K562 (cell line): ENCODE results near the gene KASH5. TPM values are rescaled to one million over a fixed set of nuclear protein-coding genes. Genes with fewer than 3 reads are reported as not detected.

ENCODE experiments used
- CBX3 ChIP-seq, 2 experiments: IDR thresholded peaks; 1 replicate in 1 of 2; 2 replicates in 1 of 2; pipeline ENCODE4 v1.6.1; 2012; ENCODE audit warnings: inconsistent platforms in 2 of 2, low read length in 2 of 2, borderline replicate concordance in 1 of 2, control low read depth in 1 of 2
- HNRNPL ChIP-seq: fragments of 200-400 bp; formaldehyde crosslinking; IDR thresholded peaks from 2 replicates; pipeline ENCODE4 v1.6.1; 2017; ENCODE audit warnings: low read depth, mild to moderate bottlenecking, low read length
- RUNX1 ChIP-seq: sonication (generic); IDR thresholded peaks from 2 replicates; pipeline ENCODE4 v1.6.1; 2016; ENCODE audit warnings: antibody characterized with exemption, low read depth
- SAFB2 ChIP-seq: fragments of 200-400 bp; formaldehyde crosslinking; IDR thresholded peaks from 2 replicates; pipeline ENCODE4 v1.6.1; 2018; ENCODE audit warnings: borderline replicate concordance, low read length, low read depth, moderate library complexity; ENCODE audit not compliant: severe bottlenecking
- SRF ChIP-seq, 2 experiments: fragments of 250-450, 450-650 bp in 1 of 2; sonication (Bioruptor Pico) in 1 of 2; sonication (generic) in 1 of 2; formaldehyde crosslinking; IDR thresholded peaks; 2 replicates each; pipeline versions ENCODE4 v1.5.0 to v1.5.1; 2020 to 2022; ENCODE audit warnings: mild to moderate bottlenecking in 1 of 2, missing genetic modification reagents in 1 of 2
- TCF7L2 ChIP-seq: fragments of 150-350 bp; IDR thresholded peaks from 2 replicates; pipeline ENCODE4 v1.6.1; 2016; ENCODE audit warnings: low read depth, mild to moderate bottlenecking, low read length, moderate library complexity
- VEZF1 ChIP-seq: fragments of 200-800 bp; sonication (Bioruptor generic); IDR thresholded peaks from 2 replicates; pipeline ENCODE4 v1.6.1; 2017; ENCODE audit warnings: missing genetic modification characterization, missing compliant biosample characterization
- ZNF133 ChIP-seq: fragments of 250-450 bp; sonication (Bioruptor Pico); IDR thresholded peaks from 2 replicates; pipeline ENCODE4 v1.4.0; 2020; ENCODE audit warnings: mild to moderate bottlenecking
- ZNF280A ChIP-seq: fragments of 450-650 bp; IDR thresholded peaks from 2 replicates; pipeline ENCODE4 v1.6.1; 2018; ENCODE audit warnings: mild to moderate bottlenecking, low read depth; ENCODE audit not compliant: partially characterized antibody
- ZNF280B ChIP-seq: fragments of 250-450 bp; sonication (Bioruptor Pico); IDR thresholded peaks from 2 replicates; pipeline ENCODE4 v1.5.1; 2021; ENCODE audit warnings: mild to moderate bottlenecking
- ZNF384 ChIP-seq: IDR thresholded peaks from 2 replicates; pipeline ENCODE4 v1.6.1; 2012; ENCODE audit warnings: low read depth, low read length, improper control_type of control experiment
- polyA plus RNA-seq, 8 experiments: library from polyadenylated mRNA; depleted of rRNA in 4 of 8; stranded (reverse) in 5 of 8; unstranded in 3 of 8; fragments of >200 nt; fragmentation: Nextera tagmentation in 2 of 8; fragmentation: Illumina TruSeq in 1 of 8; extraction: Ambion mirVana in 2 of 8; extraction: Trizol in 1 of 8; gene quantifications; 2 replicates each; pipeline versions ENCODE4 v1.2.1 to v1.2.3, GENCODE V29; 2011 to 2014; ENCODE audit warnings: inconsistent platforms in 1 of 8, missing spikeins in 1 of 8
- total RNA-seq, 7 experiments: library from RNA; depleted of rRNA in 6 of 7; stranded (reverse); fragments of >200 nt in 6 of 7; fragmentation: Illumina TruSeq in 2 of 7; extraction: Trizol in 2 of 7; gene quantifications; 2 replicates each; pipeline versions ENCODE4 v1.2.1 to v1.2.3, GENCODE V29; 2011 to 2021; ENCODE audit warnings: low replicate concordance in 1 of 7
- TF ChIP-seq, protein P1 (sequence below): sonication (generic); formaldehyde crosslinking; IDR thresholded peaks from 2 replicates; pipeline ENCODE4 v1.8.0; 2023; ENCODE audit warnings: mild to moderate bottlenecking, missing genetic modification reagents
- TF ChIP-seq, protein P2 (sequence below): fragments of 250-450 bp; sonication (Bioruptor Pico); IDR thresholded peaks from 2 replicates; pipeline ENCODE4 v1.5.0; 2021
- TF ChIP-seq, protein P3 (sequence below): fragments of 250-450 bp; sonication (Bioruptor Pico); IDR thresholded peaks from 2 replicates; pipeline ENCODE4 v1.8.0; 2021; ENCODE audit warnings: borderline replicate concordance, mild to moderate bottlenecking, moderate library complexity; ENCODE audit not compliant: poor library complexity, severe bottlenecking

Gene KASH5
- total and polyA plus RNA-seq, 9 of the 15 experiments (the other 6 are each of a cell fraction or from before 2014, with no cell fraction given), result 0.07 to 0.84 (median 0.34) TPM; not detected in 1

- TF ChIP-seq, protein P1, sequence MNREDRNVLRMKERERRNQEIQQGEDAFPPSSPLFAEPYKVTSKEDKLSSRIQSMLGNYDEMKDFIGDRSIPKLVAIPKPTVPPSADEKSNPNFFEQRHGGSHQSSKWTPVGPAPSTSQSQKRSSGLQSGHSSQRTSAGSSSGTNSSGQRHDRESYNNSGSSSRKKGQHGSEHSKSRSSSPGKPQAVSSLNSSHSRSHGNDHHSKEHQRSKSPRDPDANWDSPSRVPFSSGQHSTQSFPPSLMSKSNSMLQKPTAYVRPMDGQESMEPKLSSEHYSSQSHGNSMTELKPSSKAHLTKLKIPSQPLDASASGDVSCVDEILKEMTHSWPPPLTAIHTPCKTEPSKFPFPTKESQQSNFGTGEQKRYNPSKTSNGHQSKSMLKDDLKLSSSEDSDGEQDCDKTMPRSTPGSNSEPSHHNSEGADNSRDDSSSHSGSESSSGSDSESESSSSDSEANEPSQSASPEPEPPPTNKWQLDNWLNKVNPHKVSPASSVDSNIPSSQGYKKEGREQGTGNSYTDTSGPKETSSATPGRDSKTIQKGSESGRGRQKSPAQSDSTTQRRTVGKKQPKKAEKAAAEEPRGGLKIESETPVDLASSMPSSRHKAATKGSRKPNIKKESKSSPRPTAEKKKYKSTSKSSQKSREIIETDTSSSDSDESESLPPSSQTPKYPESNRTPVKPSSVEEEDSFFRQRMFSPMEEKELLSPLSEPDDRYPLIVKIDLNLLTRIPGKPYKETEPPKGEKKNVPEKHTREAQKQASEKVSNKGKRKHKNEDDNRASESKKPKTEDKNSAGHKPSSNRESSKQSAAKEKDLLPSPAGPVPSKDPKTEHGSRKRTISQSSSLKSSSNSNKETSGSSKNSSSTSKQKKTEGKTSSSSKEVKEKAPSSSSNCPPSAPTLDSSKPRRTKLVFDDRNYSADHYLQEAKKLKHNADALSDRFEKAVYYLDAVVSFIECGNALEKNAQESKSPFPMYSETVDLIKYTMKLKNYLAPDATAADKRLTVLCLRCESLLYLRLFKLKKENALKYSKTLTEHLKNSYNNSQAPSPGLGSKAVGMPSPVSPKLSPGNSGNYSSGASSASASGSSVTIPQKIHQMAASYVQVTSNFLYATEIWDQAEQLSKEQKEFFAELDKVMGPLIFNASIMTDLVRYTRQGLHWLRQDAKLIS (CRISPR knock-in tag), result no peak
- TF ChIP-seq, protein P2, sequence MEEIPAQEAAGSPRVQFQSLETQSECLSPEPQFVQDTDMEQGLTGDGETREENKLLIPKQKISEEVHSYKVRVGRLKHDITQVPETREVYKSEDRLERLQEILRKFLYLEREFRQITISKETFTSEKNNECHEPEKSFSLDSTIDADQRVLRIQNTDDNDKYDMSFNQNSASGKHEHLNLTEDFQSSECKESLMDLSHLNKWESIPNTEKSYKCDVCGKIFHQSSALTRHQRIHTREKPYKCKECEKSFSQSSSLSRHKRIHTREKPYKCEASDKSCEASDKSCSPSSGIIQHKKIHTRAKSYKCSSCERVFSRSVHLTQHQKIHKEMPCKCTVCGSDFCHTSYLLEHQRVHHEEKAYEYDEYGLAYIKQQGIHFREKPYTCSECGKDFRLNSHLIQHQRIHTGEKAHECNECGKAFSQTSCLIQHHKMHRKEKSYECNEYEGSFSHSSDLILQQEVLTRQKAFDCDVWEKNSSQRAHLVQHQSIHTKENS, result no peak
- TF ChIP-seq CBX3 (IDR thresholded peaks at IDR 0.05; ENCODE audit: borderline replicate concordance in 1 of 2, low read length in 2 of 2) (peak in 1 of 2 experiments; percentile 99; a peak in 2 of 3 replicates), ZNF280A (peak; percentile 99), SAFB2 (no peak), ZNF384 (no peak), TCF7L2 (no peak), HNRNPL (no peak), VEZF1 (CRISPR knock-in tag) (no peak), RUNX1 (no peak), ZNF133 (no peak), ZNF280B (CRISPR knock-in tag) (peak; percentile 18; the same call in 1 of the 2 replicates), SRF (CRISPR knock-in tag; IDR thresholded peaks at IDR 0.05) (peak in 1 of 2 experiments; percentile 69; a peak in 1 of 4 replicates)
- TF ChIP-seq, protein P3, sequence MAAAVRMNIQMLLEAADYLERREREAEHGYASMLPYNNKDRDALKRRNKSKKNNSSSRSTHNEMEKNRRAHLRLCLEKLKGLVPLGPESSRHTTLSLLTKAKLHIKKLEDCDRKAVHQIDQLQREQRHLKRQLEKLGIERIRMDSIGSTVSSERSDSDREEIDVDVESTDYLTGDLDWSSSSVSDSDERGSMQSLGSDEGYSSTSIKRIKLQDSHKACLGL (CRISPR knock-in tag), result no peak
Observed at GRCh38 chr19:49368711-49369358, 19.2 kb upstream of the KASH5 start (continued).
